HepG2 (cell line): ENCODE data around the gene TBX10. TPM values are rescaled to one million over a fixed set of nuclear protein-coding genes. Genes with fewer than 3 reads are reported as not detected.

Experiments used
- ARNT ChIP-seq: fragments of 450-650 bp; IDR thresholded peaks from 2 replicates; pipeline ENCODE4 v1.6.1; 2017
- ATRX ChIP-seq: sonication (generic); formaldehyde crosslinking; IDR thresholded peaks from 2 replicates; pipeline ENCODE4 v1.4.0; 2020; ENCODE audit warnings: missing genetic modification reagents, borderline replicate concordance
- ETV5 ChIP-seq: IDR thresholded peaks from 2 replicates; pipeline ENCODE4 v1.6.1; 2018; ENCODE audit warnings: missing biosample characterization, missing genetic modification reagents, inconsistent platforms, borderline replicate concordance
- FOSL1 ChIP-seq: sonication (generic); formaldehyde crosslinking; IDR thresholded peaks from 2 replicates; pipeline ENCODE4 v1.9.0; 2021; ENCODE audit warnings: missing genetic modification reagents, borderline replicate concordance
- FOSL2 ChIP-seq: sonication (generic); formaldehyde crosslinking; IDR thresholded peaks from 2 replicates; pipeline ENCODE4 v1.4.0; 2020; ENCODE audit warnings: missing genetic modification reagents
- GABPB1 ChIP-seq: IDR thresholded peaks from 2 replicates; pipeline ENCODE4 v1.6.1; 2016; ENCODE audit warnings: mild to moderate bottlenecking, missing genetic modification reagents, moderate library complexity, missing compliant biosample characterization
- GATAD1 ChIP-seq: IDR thresholded peaks from 2 replicates; pipeline ENCODE4 v1.6.1; 2016; ENCODE audit warnings: missing genetic modification reagents, missing compliant biosample characterization
- GTF3A ChIP-seq: sonication (generic); formaldehyde crosslinking; conservative IDR thresholded peaks from 2 replicates; pipeline ENCODE4 v1.4.0; 2020; ENCODE audit warnings: mild to moderate bottlenecking, missing genetic modification reagents
- HNF4A ChIP-seq: sonication (generic); formaldehyde crosslinking; IDR thresholded peaks from 2 replicates; pipeline ENCODE4 v1.4.0; 2020; ENCODE audit warnings: missing genetic modification reagents
- MAF1 ChIP-seq: sonication (generic); formaldehyde crosslinking; IDR thresholded peaks from 2 replicates; pipeline ENCODE4 v1.5.0; 2020; ENCODE audit warnings: missing genetic modification reagents, borderline replicate concordance
- MATR3 ChIP-seq: sonication (generic); formaldehyde crosslinking; IDR thresholded peaks from 2 replicates; pipeline ENCODE4 v1.4.0; 2020; ENCODE audit warnings: missing genetic modification reagents
- NFE2L1 ChIP-seq: sonication (generic); formaldehyde crosslinking; IDR thresholded peaks from 2 replicates; pipeline ENCODE4 v1.4.0; 2020; ENCODE audit warnings: missing genetic modification reagents, mild to moderate bottlenecking, borderline replicate concordance
- NR1H2 ChIP-seq: sonication (generic); formaldehyde crosslinking; IDR thresholded peaks from 2 replicates; pipeline ENCODE4 v1.8.1; 2022; ENCODE audit warnings: low read depth, missing genetic modification reagents, borderline replicate concordance
- PAWR ChIP-seq: sonication (generic); formaldehyde crosslinking; IDR thresholded peaks from 2 replicates; pipeline ENCODE4 v1.4.0; 2020; ENCODE audit warnings: missing genetic modification reagents, mild to moderate bottlenecking, borderline replicate concordance
- PHF20 ChIP-seq: sonication (generic); formaldehyde crosslinking; IDR thresholded peaks from 2 replicates; pipeline ENCODE4 v1.5.0; 2020; ENCODE audit warnings: mild to moderate bottlenecking, missing genetic modification reagents
- RFX3 ChIP-seq: IDR thresholded peaks from 2 replicates; pipeline ENCODE4 v1.6.1; 2016; ENCODE audit warnings: missing biosample characterization, missing genetic modification reagents
- TMF1 ChIP-seq: sonication (generic); formaldehyde crosslinking; IDR thresholded peaks from 2 replicates; pipeline ENCODE4 v1.8.1; 2022; ENCODE audit warnings: low read depth, missing genetic modification reagents
- ZFP36 ChIP-seq: fragments of 150-350 bp; IDR thresholded peaks from 2 replicates; pipeline ENCODE4 v1.6.1; 2018; ENCODE audit warnings: borderline replicate concordance, low read length, low read depth; ENCODE audit not compliant: partially characterized antibody
- ZFY ChIP-seq: sonication (generic); formaldehyde crosslinking; IDR thresholded peaks from 2 replicates; pipeline ENCODE4 v1.4.0; 2020; ENCODE audit warnings: missing genetic modification reagents
- ZNF124 ChIP-seq: sonication (generic); formaldehyde crosslinking; IDR thresholded peaks from 2 replicates; pipeline ENCODE4 v1.4.0; 2020; ENCODE audit warnings: missing genetic modification reagents
- ZNF17 ChIP-seq: sonication (generic); formaldehyde crosslinking; IDR thresholded peaks from 2 replicates; pipeline ENCODE4 v1.5.0; 2020; ENCODE audit warnings: mild to moderate bottlenecking, missing genetic modification reagents
- ZNF225 ChIP-seq: sonication (generic); formaldehyde crosslinking; IDR thresholded peaks from 2 replicates; pipeline ENCODE4 v1.4.0; 2020; ENCODE audit warnings: mild to moderate bottlenecking, missing genetic modification reagents
- ZNF260 ChIP-seq: sonication (generic); formaldehyde crosslinking; IDR thresholded peaks from 2 replicates; pipeline ENCODE4 v1.4.0; 2020; ENCODE audit warnings: missing genetic modification reagents, low read depth, mild to moderate bottlenecking, borderline replicate concordance
- ZNF772 ChIP-seq: sonication (generic); formaldehyde crosslinking; IDR thresholded peaks from 2 replicates; pipeline ENCODE4 v1.5.0; 2020; ENCODE audit warnings: mild to moderate bottlenecking, missing genetic modification reagents
- ZNF83 ChIP-seq: sonication (generic); formaldehyde crosslinking; IDR thresholded peaks from 2 replicates; pipeline ENCODE4 v1.4.0; 2020; ENCODE audit warnings: missing genetic modification reagents, mild to moderate bottlenecking, borderline replicate concordance
- polyA plus RNA-seq, 8 experiments: library from polyadenylated mRNA; depleted of rRNA in 3 of 8; stranded (reverse) in 7 of 8; unstranded in 1 of 8; fragments of >200 nt; fragmentation: Illumina TruSeq in 4 of 8; extraction: Trizol in 4 of 8; gene quantifications; 2 replicates each; pipeline versions ENCODE4 v1.2.1 to v1.2.3, GENCODE V29; 2011 to 2016; ENCODE audit warnings: low read depth in 4 of 8, missing spikeins in 1 of 8, mixed read lengths in 1 of 8; ENCODE audit not compliant: insufficient read depth in 1 of 8
- total RNA-seq, 5 experiments: library from RNA; depleted of rRNA; stranded (reverse); fragments of >200 nt; fragmentation: Illumina TruSeq; extraction: Trizol; gene quantifications; 2 replicates each; pipeline ENCODE4 v1.2.3, GENCODE V29; 2016; ENCODE audit warnings: low read depth in 1 of 5
- TF ChIP-seq, protein P1 (sequence below): sonication (generic); formaldehyde crosslinking; IDR thresholded peaks from 2 replicates; pipeline ENCODE4 v1.5.1; 2020; ENCODE audit warnings: missing genetic modification reagents, mild to moderate bottlenecking, borderline replicate concordance
- TF ChIP-seq, protein P2 (sequence below): sonication (generic); formaldehyde crosslinking; IDR thresholded peaks from 2 replicates; pipeline ENCODE4 v1.9.0; 2021; ENCODE audit warnings: missing genetic modification reagents, mild to moderate bottlenecking, borderline replicate concordance
- TF ChIP-seq, protein P3 (sequence below): sonication (generic); formaldehyde crosslinking; conservative IDR thresholded peaks from 2 replicates; pipeline ENCODE4 v1.8.0; 2022; ENCODE audit warnings: low read depth, missing genetic modification reagents

Gene TBX10
- total and polyA plus RNA-seq, 2 of the 13 experiments (the other 11 are each of a cell fraction or from before 2014, with no cell fraction given): 0.27 to 1.7 TPM

DNA sequence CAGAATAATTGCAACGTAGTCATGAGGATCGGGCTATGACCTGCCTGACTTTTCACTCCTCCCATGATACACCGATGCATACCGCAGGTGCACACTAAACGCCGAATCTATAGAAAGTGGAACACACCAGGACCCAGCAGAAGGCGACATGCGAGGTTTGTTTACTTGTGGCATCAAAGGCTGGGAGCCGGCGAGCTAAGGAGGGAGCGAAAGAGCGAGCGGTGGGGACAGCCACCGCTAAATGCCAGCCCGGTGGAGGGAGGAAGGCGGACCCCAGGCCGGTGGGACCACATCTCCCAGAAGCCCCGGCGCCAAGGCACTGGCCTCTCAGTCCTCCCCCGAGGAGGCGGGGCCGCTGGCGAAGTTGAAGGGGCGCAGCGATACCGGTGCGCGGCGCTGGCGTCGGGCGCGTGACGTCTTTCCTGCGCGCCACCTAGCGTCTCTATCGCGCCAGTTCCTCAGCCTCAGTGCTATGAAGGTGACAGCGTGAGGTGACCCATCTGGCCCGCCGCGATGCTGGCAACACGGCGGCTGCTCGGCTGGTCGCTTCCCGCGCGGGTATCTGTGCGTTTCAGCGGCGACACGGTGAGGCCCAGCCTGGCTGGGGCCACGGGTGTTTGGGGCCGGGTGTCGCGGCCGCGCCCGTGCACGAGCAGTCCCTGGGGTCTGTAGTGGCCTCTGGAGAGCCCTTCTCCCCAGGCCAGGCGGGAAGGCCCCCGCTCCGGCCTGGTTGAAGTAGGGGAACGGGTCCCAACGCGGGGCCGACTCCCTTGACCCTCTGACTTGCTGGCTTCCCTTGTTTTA lies 32.9 kb downstream of the TBX10 start, which contains the start of gene NDUFV1 (continued):
- peak; percentile 99 for TF ChIP-seq GABPB1 (CRISPR knock-in tag)
- no peak for TF ChIP-seq TMF1
- no peak for TF ChIP-seq ZNF83 (CRISPR knock-in tag)
- TF ChIP-seq, protein P1, sequence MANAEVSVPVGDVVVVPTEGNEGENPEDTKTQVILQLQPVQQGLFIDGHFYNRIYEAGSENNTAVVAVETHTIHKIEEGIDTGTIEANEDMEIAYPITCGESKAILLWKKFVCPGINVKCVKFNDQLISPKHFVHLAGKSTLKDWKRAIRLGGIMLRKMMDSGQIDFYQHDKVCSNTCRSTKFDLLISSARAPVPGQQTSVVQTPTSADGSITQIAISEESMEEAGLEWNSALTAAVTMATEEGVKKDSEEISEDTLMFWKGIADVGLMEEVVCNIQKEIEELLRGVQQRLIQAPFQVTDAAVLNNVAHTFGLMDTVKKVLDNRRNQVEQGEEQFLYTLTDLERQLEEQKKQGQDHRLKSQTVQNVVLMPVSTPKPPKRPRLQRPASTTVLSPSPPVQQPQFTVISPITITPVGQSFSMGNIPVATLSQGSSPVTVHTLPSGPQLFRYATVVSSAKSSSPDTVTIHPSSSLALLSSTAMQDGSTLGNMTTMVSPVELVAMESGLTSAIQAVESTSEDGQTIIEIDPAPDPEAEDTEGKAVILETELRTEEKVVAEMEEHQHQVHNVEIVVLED (CRISPR knock-in tag): peak; percentile 99
- peak; percentile 43; the same call in 1 of the 2 replicates for TF ChIP-seq ZNF225 (CRISPR knock-in tag)
- peak; percentile 96 for TF ChIP-seq PHF20
- TF ChIP-seq ATRX (CRISPR knock-in tag): no peak
- TF ChIP-seq PAWR (CRISPR knock-in tag): no peak
- 0 out of 2 replicates have a peak, but pooled peaks have one; percentile 38 for TF ChIP-seq ZNF124 (CRISPR knock-in tag)
- peak; percentile 14; the same call in 1 of the 2 replicates for TF ChIP-seq ETV5 (CRISPR knock-in tag)
- peak; percentile 82 for TF ChIP-seq ZNF772 (CRISPR knock-in tag)
- peak; percentile 48 for TF ChIP-seq FOSL2 (CRISPR knock-in tag)
- TF ChIP-seq MAF1 (CRISPR knock-in tag): peak; percentile 84; the same call in 1 of the 2 replicates
- TF ChIP-seq, protein P2, sequence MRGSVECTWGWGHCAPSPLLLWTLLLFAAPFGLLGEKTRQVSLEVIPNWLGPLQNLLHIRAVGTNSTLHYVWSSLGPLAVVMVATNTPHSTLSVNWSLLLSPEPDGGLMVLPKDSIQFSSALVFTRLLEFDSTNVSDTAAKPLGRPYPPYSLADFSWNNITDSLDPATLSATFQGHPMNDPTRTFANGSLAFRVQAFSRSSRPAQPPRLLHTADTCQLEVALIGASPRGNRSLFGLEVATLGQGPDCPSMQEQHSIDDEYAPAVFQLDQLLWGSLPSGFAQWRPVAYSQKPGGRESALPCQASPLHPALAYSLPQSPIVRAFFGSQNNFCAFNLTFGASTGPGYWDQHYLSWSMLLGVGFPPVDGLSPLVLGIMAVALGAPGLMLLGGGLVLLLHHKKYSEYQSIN (CRISPR knock-in tag): no peak
- TF ChIP-seq RFX3 (CRISPR knock-in tag): no peak
- no peak for TF ChIP-seq ZNF17 (CRISPR knock-in tag)
- no peak for TF ChIP-seq NR1H2 (CRISPR knock-in tag)
- TF ChIP-seq MATR3 (CRISPR knock-in tag): no peak
- TF ChIP-seq ZNF260 (CRISPR knock-in tag): no peak
- TF ChIP-seq ARNT: no peak
- no peak; the same call in 1 of the 2 replicates for TF ChIP-seq HNF4A (CRISPR knock-in tag)
- TF ChIP-seq, protein P3, sequence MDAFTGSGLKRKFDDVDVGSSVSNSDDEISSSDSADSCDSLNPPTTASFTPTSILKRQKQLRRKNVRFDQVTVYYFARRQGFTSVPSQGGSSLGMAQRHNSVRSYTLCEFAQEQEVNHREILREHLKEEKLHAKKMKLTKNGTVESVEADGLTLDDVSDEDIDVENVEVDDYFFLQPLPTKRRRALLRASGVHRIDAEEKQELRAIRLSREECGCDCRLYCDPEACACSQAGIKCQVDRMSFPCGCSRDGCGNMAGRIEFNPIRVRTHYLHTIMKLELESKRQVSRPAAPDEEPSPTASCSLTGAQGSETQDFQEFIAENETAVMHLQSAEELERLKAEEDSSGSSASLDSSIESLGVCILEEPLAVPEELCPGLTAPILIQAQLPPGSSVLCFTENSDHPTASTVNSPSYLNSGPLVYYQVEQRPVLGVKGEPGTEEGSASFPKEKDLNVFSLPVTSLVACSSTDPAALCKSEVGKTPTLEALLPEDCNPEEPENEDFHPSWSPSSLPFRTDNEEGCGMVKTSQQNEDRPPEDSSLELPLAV (CRISPR knock-in tag): no peak
- 0 out of 2 replicates have a peak, but pooled peaks have one; percentile 88 for TF ChIP-seq GTF3A (CRISPR knock-in tag)
- TF ChIP-seq FOSL1 (CRISPR knock-in tag): no peak
- peak; percentile 80; the same call in 1 of the 2 replicates for TF ChIP-seq ZFY (CRISPR knock-in tag)
- TF ChIP-seq ZFP36: no peak
- peak; percentile 99 for TF ChIP-seq GATAD1 (CRISPR knock-in tag)
- TF ChIP-seq NFE2L1 (CRISPR knock-in tag): no peak
